GM12878 (cell line): Measurements from ENCODE around the gene FAM78A. TPM values are rescaled to one million over a fixed set of nuclear protein-coding genes. Genes with fewer than 3 reads are reported as not detected.

Source experiments
- ATAC-seq: fragments of 200-7000 bp; cut with Tn5 transposase; 3 replicates; pipeline ENCODE4 v1.9.1; 2020; ENCODE audit warnings: mild to moderate bottlenecking, moderate library complexity
- BruUV-seq: library from RNA; stranded (reverse); fragments of 400-500 nt; replicated peaks from 2 replicates; lab custom pipeline; 2021; lab: Mats Ljungman, UMichigan
- CTCF ChIA-PET: fragments of 300-600 bp; sonication (Branson Sonifier 250); formaldehyde crosslinking; extraction: SDS; loops from one replicate; lab custom pipeline; 2021; ENCODE audit warnings: inconsistent platforms; lab: Yijun Ruan, JAX
- POLR2A ChIA-PET: fragments of 350-600 bp; formaldehyde crosslinking; extraction: SDS; loops from one replicate; lab custom pipeline; 2021; ENCODE audit warnings: inconsistent platforms; lab: Charles Lee
- RAD21 ChIA-PET: fragments of 300-600 bp; sonication (Branson Sonifier 250); formaldehyde crosslinking; loops from one replicate; lab custom pipeline; 2023; ENCODE audit warnings: antibody characterized with exemption; ENCODE audit not compliant: unreplicated experiment; lab: Charles Lee
- SMC1A ChIA-PET: fragments of 300-600 bp; sonication (Branson Sonifier 250); formaldehyde crosslinking; loops from one replicate; lab custom pipeline; 2023; ENCODE audit not compliant: unreplicated experiment, uncharacterized antibody; lab: Charles Lee
- DNase-seq: peaks from one replicate; pipeline ENCODE4 v3.0.0-alpha.2; 2011; ENCODE audit warnings: low read depth, low spot score
- FAIRE-seq: peaks from 3 replicates; lab custom pipeline; 2011; peaks lifted over from hg19 to GRCh38; lab: Jason Lieb, UNC
- H2AFZ ChIP-seq: 2 replicates; pipeline ENCODE4 v1.6.0; 2011; ENCODE audit warnings: low read depth, low read length, control low read depth; ENCODE audit not compliant: control insufficient read depth
- H3K27ac ChIP-seq: 2 replicates; pipeline ENCODE4 v1.5.1; 2011; ENCODE audit warnings: control low read depth; ENCODE audit not compliant: control insufficient read depth, insufficient read depth
- H3K27me3 ChIP-seq, 2 experiments: replicated peaks in 1 of 2; 2 replicates each; pipeline versions ENCODE4 v1.6.0 to v1.6.1; 2011; ENCODE audit warnings: low read length in 1 of 2; ENCODE audit not compliant: control insufficient read depth in 2 of 2, insufficient read depth in 2 of 2
- H3K36me3 ChIP-seq, 2 experiments: 2 replicates each; pipeline ENCODE4 v1.5.1; 2011; ENCODE audit warnings: low read length in 1 of 2; ENCODE audit not compliant: control insufficient read depth in 2 of 2, insufficient read depth in 2 of 2
- H3K4me1 ChIP-seq: 2 replicates; pipeline ENCODE4 v1.6.1; 2011; ENCODE audit warnings: mild to moderate bottlenecking, low read length, moderate library complexity, mixed read lengths; ENCODE audit not compliant: control insufficient read depth, insufficient read depth
- H3K4me2 ChIP-seq: 2 replicates; pipeline ENCODE4 v1.6.0; 2011; ENCODE audit warnings: control low read depth; ENCODE audit not compliant: control insufficient read depth, insufficient read depth
- H3K4me3 ChIP-seq: fragments of 200-600 bp; sonication (generic); 2 replicates; pipeline ENCODE4 v1.5.1; 2016
- H3K79me2 ChIP-seq: 2 replicates; pipeline ENCODE4 v1.6.0; 2011; ENCODE audit warnings: low read length; ENCODE audit not compliant: control insufficient read depth, insufficient read depth
- H3K9ac ChIP-seq: 2 replicates; pipeline ENCODE4 v1.8.0; 2011; ENCODE audit warnings: low read length, control low read depth, mixed read lengths; ENCODE audit not compliant: control insufficient read depth, insufficient read depth
- H3K9me3 ChIP-seq: replicated peaks from 3 replicates; pipeline ENCODE4 v1.5.1; 2011; ENCODE audit warnings: mild to moderate bottlenecking, low read length; ENCODE audit not compliant: control insufficient read depth, insufficient read depth
- H4K20me1 ChIP-seq: 2 replicates; pipeline ENCODE4 v1.6.0; 2011; ENCODE audit not compliant: control insufficient read depth, insufficient read depth
- CHD1 ChIP-seq: IDR thresholded peaks from 2 replicates; pipeline ENCODE4 v1.6.1; 2012; ENCODE audit warnings: low read depth, low read length, improper control_type of control experiment
- CTCF ChIP-seq, 3 experiments: IDR thresholded peaks in 2 of 3; conservative IDR thresholded peaks in 1 of 3; 2 replicates each; pipeline ENCODE4 v1.5.1; 2011; ENCODE audit warnings: low read depth in 3 of 3, low read length in 3 of 3, mild to moderate bottlenecking in 3 of 3, control low read depth in 2 of 3, moderate library complexity in 2 of 3, inconsistent platforms in 1 of 3, mixed read lengths in 1 of 3; ENCODE audit not compliant: control insufficient read depth in 2 of 3, insufficient read depth in 1 of 3; ENCODE audit errors: extremely low read depth in 1 of 3
- EP300 ChIP-seq, 2 experiments: fragments of 150-350 bp in 1 of 2; IDR thresholded peaks; 2 replicates each; pipeline ENCODE4 v1.6.1; 2011 to 2012; ENCODE audit warnings: low read depth in 2 of 2, low read length in 2 of 2, borderline replicate concordance in 1 of 2, improper control_type of control experiment in 1 of 2, inconsistent platforms in 1 of 2; ENCODE audit not compliant: control insufficient read depth in 1 of 2
- JUNB ChIP-seq: IDR thresholded peaks from 2 replicates; pipeline ENCODE4 v1.6.1; 2016; ENCODE audit warnings: antibody characterized with exemption, mild to moderate bottlenecking
- KLF5 ChIP-seq: fragments of 450-650 bp; IDR thresholded peaks from 2 replicates; pipeline ENCODE4 v1.6.1; 2014; ENCODE audit warnings: mild to moderate bottlenecking; ENCODE audit not compliant: partially characterized antibody
- MTA2 ChIP-seq: fragments of 450-650 bp; IDR thresholded peaks from 2 replicates; pipeline ENCODE4 v1.6.1; 2016; ENCODE audit warnings: low read depth, mild to moderate bottlenecking, moderate library complexity
- MXI1 ChIP-seq: fragments of 150-350 bp; IDR thresholded peaks from 2 replicates; pipeline ENCODE4 v1.6.1; 2011; ENCODE audit warnings: low read depth, mild to moderate bottlenecking, inconsistent platforms, low read length, improper control_type of control experiment
- NFIC ChIP-seq: IDR thresholded peaks from 2 replicates; pipeline ENCODE4 v1.6.1; 2012; ENCODE audit warnings: low read depth, mild to moderate bottlenecking, inconsistent platforms, low read length, moderate library complexity
- NR2C1 ChIP-seq: fragments of 450-650 bp; IDR thresholded peaks from 2 replicates; pipeline ENCODE4 v1.6.1; 2017; ENCODE audit warnings: antibody characterized with exemption, mild to moderate bottlenecking, moderate library complexity
- PAX5 ChIP-seq: IDR thresholded peaks from 2 replicates; pipeline ENCODE4 v1.6.1; 2011; ENCODE audit warnings: low read depth, low read length, borderline replicate concordance
- POLR2AphosphoS5 ChIP-seq: IDR thresholded peaks from 2 replicates; pipeline ENCODE4 v1.6.1; 2011; ENCODE audit warnings: mild to moderate bottlenecking, low read length, inconsistent platforms
- POU2F2 ChIP-seq: IDR thresholded peaks from 3 replicates; pipeline ENCODE4 v1.6.1; 2011; ENCODE audit warnings: low read depth, mild to moderate bottlenecking, low read length, borderline replicate concordance
- SIX5 ChIP-seq: IDR thresholded peaks from 2 replicates; pipeline ENCODE4 v1.6.1; 2011; ENCODE audit warnings: mild to moderate bottlenecking, low read depth, low read length, moderate library complexity; ENCODE audit not compliant: severe bottlenecking
- SMARCA5 ChIP-seq: fragments of 450-650 bp; IDR thresholded peaks from 2 replicates; pipeline ENCODE4 v1.6.1; 2017; ENCODE audit warnings: mild to moderate bottlenecking
- SREBF2 ChIP-seq: IDR thresholded peaks from 2 replicates; pipeline ENCODE4 v1.6.1; 2012; ENCODE audit warnings: mild to moderate bottlenecking, low read length
- SRF ChIP-seq, 2 experiments: IDR thresholded peaks; 2 replicates each; pipeline ENCODE4 v1.6.1; 2011; ENCODE audit warnings: low read depth in 2 of 2, low read length in 2 of 2, mild to moderate bottlenecking in 1 of 2, moderate library complexity in 1 of 2
- ZNF274 ChIP-seq: IDR thresholded peaks from one replicate; pipeline ENCODE4 v1.8.0; 2011; ENCODE audit not compliant: insufficient read length, insufficient read depth
- WGBS: methylation state at CpG from one replicate; pipeline ENCODE4 v1.1.6; 2016; ENCODE audit warnings: low lambda C conversion rate; ENCODE audit not compliant: insufficient replicate concordance, insufficient coverage; ENCODE audit errors: missing lambda C conversion rate; 5-methylcytosine and 5-hydroxymethylcytosine counted together
- in situ Hi-C: fragments of 300-500 bp; cut with MboI; formaldehyde crosslinking; loops from 9 replicates; pipeline ENCODE4 v1.14.3; 2018; ENCODE audit warnings: mixed read lengths
- intact Hi-C: fragments of 100-400 bp; cut with micrococcal nuclease; formaldehyde crosslinking; loops from one replicate; pipeline ENCODE4 v1.14.2; 2022; ENCODE audit not compliant: unreplicated experiment
- polyA plus RNA-seq, 11 experiments: library from polyadenylated mRNA; depleted of rRNA in 4 of 11; unstranded in 6 of 11; stranded (reverse) in 5 of 11; fragments of >200 nt; fragmentation: Nextera tagmentation in 4 of 11; fragmentation: Illumina TruSeq in 1 of 11; extraction: Ambion mirVana in 4 of 11; extraction: Trizol in 1 of 11; gene quantifications; 1 replicate in 1 of 11; 2 replicates in 10 of 11; pipeline versions ENCODE4 v1.2.1 to v1.2.3, GENCODE V29; 2011 to 2016; ENCODE audit warnings: inconsistent platforms in 2 of 11, missing spikeins in 2 of 11, low read depth in 1 of 11
- total RNA-seq, 4 experiments: library from RNA; depleted of rRNA in 3 of 4; stranded (reverse); fragments of >200 nt in 3 of 4; fragmentation: Illumina TruSeq in 1 of 4; extraction: Trizol in 1 of 4; gene quantifications; 2 replicates each; pipeline versions ENCODE4 v1.2.1 to v1.2.3, GENCODE V29; 2013 to 2021
- TF ChIP-seq, protein P1 (sequence below): fragments of 450-650 bp; formaldehyde crosslinking; IDR thresholded peaks from 2 replicates; pipeline ENCODE4 v1.4.0; 2022; ENCODE audit warnings: mild to moderate bottlenecking, moderate library complexity

Gene FAM78A
- total and polyA plus RNA-seq, 10 of the 15 experiments (the other 5 are each of a cell fraction or from before 2014, with no cell fraction given): 0.18 to 32.5 (median 12.2) TPM

DNA sequence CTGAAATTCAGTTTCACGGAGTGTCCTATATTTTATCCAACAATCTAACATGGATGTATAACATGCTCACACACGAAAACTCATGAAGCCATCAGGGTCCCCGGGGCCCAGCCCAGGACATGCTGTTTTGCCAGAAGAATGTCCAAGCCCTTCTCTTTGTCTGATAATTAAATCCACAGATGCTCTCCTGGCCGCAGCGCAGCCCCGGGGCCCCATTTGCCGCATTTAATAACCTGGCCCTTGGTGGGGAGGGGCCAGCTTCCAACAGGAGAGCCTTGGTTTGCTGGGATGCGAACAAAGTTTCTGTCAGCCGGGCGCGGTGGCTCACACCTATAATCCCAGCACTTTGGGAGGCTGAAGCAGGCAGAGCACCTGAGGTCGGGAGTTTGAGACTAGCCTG lies 43.2 kb upstream of the FAM78A start (continued):
- TF ChIP-seq CTCF (IDR thresholded peaks at IDR 0.05 in 2 of 3, conservative IDR thresholded peaks at IDR 0.05 in 1 of 3; ENCODE audit: control insufficient read depth in 2 of 3, extremely low read depth in 1 of 3, insufficient read depth in 1 of 3, low read depth in 3 of 3, low read length in 3 of 3): no peak
- no peak for TF ChIP-seq JUNB
- TF ChIP-seq SREBF2: no peak

GRCh38 chr9:131318231-131319085 lies 42.1 kb upstream of the FAM78A start:
- no peak overlapping the region for H2AFZ ChIP-seq
- no peak for DNase-seq
- ChIA-PET RAD21 (no interaction called here), CTCF (no interaction called here), POLR2A (interaction anchor here (0.5 kb wide), 1 partner anchor 62 kb away, joined by 6 read pairs; no protein-coding TSS in a partner anchor), SMC1A (no interaction called here)
- FAIRE-seq: no peak
- WGBS: 42% methylated on average over 23 of the region's 23 CpGs
- BruUV-seq: no TSS peak
- in situ Hi-C loops: no loop called here
- intact Hi-C loops: no loop called here
- no peaks in the 10 kb centered on the region for H3K4me1 ChIP-seq
- H3K9ac ChIP-seq: no peak overlapping the region
- H3K27me3 ChIP-seq: no peaks in the 10 kb centered on the region; a peak in 2 of 4 replicates
- no peaks in the 10 kb centered on the region for H3K79me2 ChIP-seq
- H3K4me2 ChIP-seq: no peak overlapping the region
- H3K27ac ChIP-seq: no peak overlapping the region
- no peaks in the 10 kb centered on the region for H4K20me1 ChIP-seq
- no peak for ATAC-seq
- no peaks in the 10 kb centered on the region for H3K36me3 ChIP-seq
- H3K9me3 ChIP-seq: no peaks in the 10 kb centered on the region
- H3K4me3 ChIP-seq: no peak overlapping the region
- TF ChIP-seq NFIC (no peak), POLR2AphosphoS5 (no peak), SRF (IDR thresholded peaks at IDR 0.05; ENCODE audit: low read depth in 2 of 2, low read length in 2 of 2) (no peak), SMARCA5 (no peak), EP300 (IDR thresholded peaks at IDR 0.05; ENCODE audit: borderline replicate concordance in 1 of 2, control insufficient read depth in 1 of 2, low read depth in 2 of 2, low read length in 2 of 2) (no peak), PAX5 (no peak), KLF5 (no peak), NR2C1 (no peak), CHD1 (no peak), MTA2 (no peak), POU2F2 (no peak), ZNF274 (no peak), MXI1 (no peak), SIX5 (no peak)
- TF ChIP-seq, protein P1, sequence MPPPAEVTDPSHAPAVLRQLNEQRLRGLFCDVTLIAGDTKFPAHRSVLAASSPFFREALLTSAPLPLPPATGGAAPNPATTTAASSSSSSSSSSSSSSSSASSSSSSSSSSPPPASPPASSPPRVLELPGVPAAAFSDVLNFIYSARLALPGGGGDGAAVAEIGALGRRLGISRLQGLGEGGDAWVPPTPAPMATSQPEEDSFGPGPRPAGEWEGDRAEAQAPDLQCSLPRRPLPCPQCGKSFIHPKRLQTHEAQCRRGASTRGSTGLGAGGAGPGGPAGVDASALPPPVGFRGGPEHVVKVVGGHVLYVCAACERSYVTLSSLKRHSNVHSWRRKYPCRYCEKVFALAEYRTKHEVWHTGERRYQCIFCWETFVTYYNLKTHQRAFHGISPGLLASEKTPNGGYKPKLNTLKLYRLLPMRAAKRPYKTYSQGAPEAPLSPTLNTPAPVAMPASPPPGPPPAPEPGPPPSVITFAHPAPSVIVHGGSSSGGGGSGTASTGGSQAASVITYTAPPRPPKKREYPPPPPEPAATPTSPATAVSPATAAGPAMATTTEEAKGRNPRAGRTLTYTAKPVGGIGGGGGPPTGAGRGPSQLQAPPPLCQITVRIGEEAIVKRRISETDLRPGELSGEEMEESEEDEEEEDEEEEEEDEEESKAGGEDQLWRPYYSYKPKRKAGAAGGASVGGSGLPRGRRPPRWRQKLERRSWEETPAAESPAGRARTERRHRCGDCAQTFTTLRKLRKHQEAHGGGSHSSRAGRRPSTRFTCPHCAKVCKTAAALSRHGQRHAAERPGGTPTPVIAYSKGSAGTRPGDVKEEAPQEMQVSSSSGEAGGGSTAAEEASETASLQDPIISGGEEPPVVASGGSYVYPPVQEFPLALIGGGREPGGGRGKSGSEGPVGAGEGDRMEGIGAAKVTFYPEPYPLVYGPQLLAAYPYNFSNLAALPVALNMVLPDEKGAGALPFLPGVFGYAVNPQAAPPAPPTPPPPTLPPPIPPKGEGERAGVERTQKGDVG (CRISPR knock-in tag): no peak
